ENCODE measurements around the gene TEKT3. TPM values are rescaled to one million over a fixed set of nuclear protein-coding genes. Genes with fewer than 3 reads are reported as not detected.

Gene TEKT3
- total and polyA plus RNA-seq, 9 of the 15 experiments (the other 6 are each of a cell fraction or from before 2014, with no cell fraction given): not detected

DNA sequence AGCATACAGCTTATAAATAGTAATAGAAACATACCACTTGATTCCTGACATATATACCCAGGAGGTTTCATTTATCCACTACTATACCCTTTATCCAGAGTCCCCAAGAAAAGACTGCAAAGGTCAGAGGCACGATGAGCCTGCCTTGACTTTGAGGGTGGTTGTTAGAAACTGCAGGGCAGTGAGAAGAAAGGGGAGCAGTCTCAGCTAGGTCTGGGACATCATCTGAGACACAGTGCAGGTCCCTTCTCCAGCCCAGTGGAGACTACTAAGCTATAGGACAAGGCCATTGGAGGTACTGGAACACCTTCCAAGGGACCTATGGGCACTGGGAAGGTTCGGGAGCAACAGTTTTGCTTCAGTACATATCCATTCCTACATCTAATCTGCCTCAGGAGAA lies 20.2 kb upstream of the TEKT3 start:
- H3K4me1 ChIP-seq (replicated peaks in 1 of 2; ENCODE audit: control insufficient read depth in 2 of 2, insufficient read depth in 2 of 2, low read length in 2 of 2): no peaks in the 10 kb centered on the region; a peak in 2 of 5 replicates
- WGBS (ENCODE audit: insufficient coverage, low coverage, missing lambda C conversion rate): 0% methylated on average over 2 of the region's 2 CpGs
- ATAC-seq (no peak; the same call in 2 of the 3 replicates), FAIRE-seq (no peak), DNase-seq (ENCODE audit: extremely low read depth in 1 of 4, low spot score in 3 of 4) (no peak)
- H3K27ac ChIP-seq (ENCODE audit: extremely low read depth, low read depth, low read length): no peak overlapping the region; the same call in 2 of the 3 replicates
- H3K27me3 ChIP-seq (ENCODE audit: control insufficient read depth in 2 of 2, insufficient read depth in 2 of 2, low read length in 2 of 2): no peaks in the 10 kb centered on the region
- no peak overlapping the region for H3K4me2 ChIP-seq (ENCODE audit: insufficient read depth, low read length)
- no peak for TF ChIP-seq ZNF316 (IDR thresholded peaks at IDR 0.05)
- TF ChIP-seq PCBP2 (IDR thresholded peaks at IDR 0.05; ENCODE audit: low read depth, low read length, poor library complexity, severe bottlenecking): no peak
- TF ChIP-seq BCL6 (CRISPR knock-in tag; IDR thresholded peaks at IDR 0.05): no peak
- TF ChIP-seq, protein P1, sequence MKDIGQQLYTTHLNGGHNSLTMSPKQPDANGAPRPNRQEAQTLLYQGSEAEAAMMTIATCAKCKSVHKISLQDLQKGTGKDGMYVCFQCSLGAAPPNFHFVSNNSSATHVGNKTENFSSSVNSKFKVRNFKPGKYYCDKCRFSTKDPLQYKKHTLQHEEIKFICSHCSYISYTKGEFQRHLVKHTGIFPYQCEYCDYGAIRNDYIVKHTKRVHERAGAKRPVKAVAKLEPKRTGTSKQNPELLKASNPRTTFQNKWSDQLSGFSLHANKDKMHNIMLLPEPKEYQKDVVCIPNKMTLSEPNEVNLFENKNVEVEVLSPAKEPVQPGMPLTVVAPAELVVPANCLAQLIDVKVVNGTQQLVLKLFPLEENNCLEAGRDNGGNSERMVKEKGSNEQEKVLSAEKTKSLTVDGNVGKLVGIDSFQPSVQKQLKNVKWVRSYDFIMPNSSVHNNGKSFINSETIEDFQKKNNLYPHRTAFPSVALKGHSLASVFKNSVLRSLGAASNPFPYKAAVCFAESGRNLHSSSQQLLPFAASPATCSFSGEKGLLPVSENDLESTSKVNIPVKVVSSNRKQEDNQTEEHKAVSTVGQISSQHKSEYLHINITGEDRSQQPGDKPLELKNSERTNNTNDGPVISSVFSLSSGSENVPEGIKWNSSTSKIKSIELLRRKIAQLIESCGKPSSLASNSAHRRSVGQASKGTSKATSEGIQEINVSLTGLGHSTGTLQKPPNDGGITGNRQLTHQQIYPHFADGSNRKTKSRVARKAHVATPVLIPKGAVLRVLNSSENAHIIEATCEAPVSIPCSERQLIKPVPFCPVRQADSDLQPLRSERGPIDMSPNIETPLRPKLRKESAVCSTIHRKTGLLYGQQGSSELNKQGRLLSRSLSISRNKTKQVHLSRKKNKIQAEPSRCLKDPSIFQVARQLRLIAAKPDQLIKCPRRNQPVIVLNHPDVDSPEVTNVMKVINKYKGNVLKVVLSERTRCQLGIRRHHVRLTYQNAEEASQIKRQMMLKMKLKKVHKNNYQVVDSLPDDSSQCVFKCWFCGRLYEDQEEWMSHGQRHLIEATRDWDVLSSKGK (CRISPR knock-in tag; IDR thresholded peaks at IDR 0.05): no peak
- H3K79me2 ChIP-seq (ENCODE audit: control insufficient read depth, insufficient read depth, low read length): no peaks in the 10 kb centered on the region
- H3K4me3 ChIP-seq: no peak overlapping the region
- intact Hi-C loops (cut with micrococcal nuclease): no loop called here
- CTCF ChIA-PET (ENCODE audit: low intra/inter-chr PET ratio): no interaction called here
- POLR2A ChIA-PET: interaction anchor here (1.2 kb wide), 1 partner anchor 9 kb away, joined by 3 read pairs; no protein-coding TSS in a partner anchor
- peak overlapping the region; percentile 76 for H2AFZ ChIP-seq (ENCODE audit: low read depth, low read length)
- no peaks in the 10 kb centered on the region for H3K9me1 ChIP-seq (ENCODE audit: control insufficient read depth, insufficient read depth, low read length)
- no peaks in the 10 kb centered on the region for H3K9me3 ChIP-seq (replicated peaks; ENCODE audit: control insufficient read depth, insufficient read depth, low read depth, low read length)
- H3K36me3 ChIP-seq (ENCODE audit: control insufficient read depth, insufficient read depth, low read length): no peaks in the 10 kb centered on the region
- H3K9ac ChIP-seq (ENCODE audit: insufficient read depth in 1 of 2, low read depth in 2 of 2, low read length in 2 of 2): no peak overlapping the region
- no peaks in the 10 kb centered on the region for H4K20me1 ChIP-seq (replicated peaks; ENCODE audit: control insufficient read depth, insufficient read depth, low read length)
- in situ Hi-C loops (cut with MboI): no loop called here
- no TSS peak for BruUV-seq (replicated peaks)

Measured in K562 (cell line).